DMS153 treated with DMSO at 0.1 percent for 48 hours (cell line): ENCODE measurements around the gene TMEM258.

Experiments
- DNase-seq: peaks from one replicate; lab custom pipeline; 2025; ENCODE audit not compliant: unreplicated experiment; lab: John Stamatoyannopoulos, UW

Gene TMEM258

GRCh38 chr11:61762223-61762615 is 30.2 kb downstream of the TMEM258 start:
- DNase-seq, result no peak

- no peak for DNase-seq
Measured at GRCh38 chr11:61761440-61762222, 30.8 kb downstream of the TMEM258 start.

GRCh38 chr11:61760946-61761345 is 31.5 kb downstream of the TMEM258 start:
- no peak for DNase-seq

GRCh38 chr11:61757213-61757862 is 35.1 kb downstream of the TMEM258 start:
- no peak for DNase-seq

- DNase-seq, result no peak
Measured at GRCh38 chr11:61756452-61757212, 35.8 kb downstream of the TMEM258 start.

GRCh38 chr11:61756147-61756451 is 36.3 kb downstream of the TMEM258 start:
- no peak for DNase-seq

GRCh38 chr11:61754534-61755482 is 37.6 kb downstream of the TMEM258 start:
- DNase-seq, result no peak

- no peak for DNase-seq
Measured at GRCh38 chr11:61753672-61754071, 38.7 kb downstream of the TMEM258 start.

- DNase-seq, result no peak
Measured at GRCh38 chr11:61752925-61753521, 39.4 kb downstream of the TMEM258 start.

- DNase-seq, result no peak
Measured at GRCh38 chr11:61752117-61752924, 40.1 kb downstream of the TMEM258 start, which contains the start of gene MYRF. TSS of gene MYRF (plus strand) at chr11:61752636. CDS start at chr11:61752745, 109 bp downstream.

- DNase-seq, result no peak
Measured at GRCh38 chr11:61751384-61751783, 41.0 kb downstream of the TMEM258 start.

GRCh38 chr11:61750631-61751273 is 41.6 kb downstream of the TMEM258 start:
- no peak for DNase-seq

GRCh38 chr11:61749591-61750217 is 42.7 kb downstream of the TMEM258 start:
- DNase-seq, result no peak

GRCh38 chr11:61747967-61748285 is 44.5 kb downstream of the TMEM258 start:
- DNase-seq, result no peak

GRCh38 chr11:61747192-61747966 is 45.0 kb downstream of the TMEM258 start:
- DNase-seq, result peak; percentile 18

- DNase-seq, result no peak
Measured at GRCh38 chr11:61746442-61747191, 45.8 kb downstream of the TMEM258 start.

- DNase-seq, result no peak
Measured at GRCh38 chr11:61745781-61746441, 46.5 kb downstream of the TMEM258 start.
